Stimulated activated naive CD8-positive, alpha-beta T cell treated with anti-CD3 and anti-CD28 coated beads, Interleukin-15, Interleukin-2, amounts not matched to agents 100 ng/mL and 50 ng/mL, for 24 hours (primary cell): ENCODE results near the gene KDM4F.
"Not testable (repeated sequence)": the region's sequence is repeated elsewhere in the genome, so short reads cannot be mapped to it uniquely, and the experiment has no call there.

ENCODE experiments used
- H3K27ac Mint-ChIP-seq: one replicate; pipeline ENCODE4 v1.8.0; 2021; ENCODE audit warnings: mild to moderate bottlenecking, mixed read lengths
- H3K27me3 Mint-ChIP-seq: one replicate; pipeline ENCODE4 v1.8.0; 2021; ENCODE audit warnings: mixed read lengths
- H3K36me3 Mint-ChIP-seq: one replicate; pipeline ENCODE4 v1.8.0; 2021; ENCODE audit warnings: low read depth, mixed read lengths
- H3K4me1 Mint-ChIP-seq: one replicate; pipeline ENCODE4 v1.8.0; 2021; ENCODE audit warnings: low read depth, mixed read lengths
- H3K4me3 Mint-ChIP-seq: one replicate; pipeline ENCODE4 v1.8.0; 2021; ENCODE audit warnings: mild to moderate bottlenecking, mixed read lengths
- H3K9me3 Mint-ChIP-seq: one replicate; pipeline ENCODE4 v1.8.0; 2021; ENCODE audit warnings: mixed read lengths

KDM4F gene

DNA sequence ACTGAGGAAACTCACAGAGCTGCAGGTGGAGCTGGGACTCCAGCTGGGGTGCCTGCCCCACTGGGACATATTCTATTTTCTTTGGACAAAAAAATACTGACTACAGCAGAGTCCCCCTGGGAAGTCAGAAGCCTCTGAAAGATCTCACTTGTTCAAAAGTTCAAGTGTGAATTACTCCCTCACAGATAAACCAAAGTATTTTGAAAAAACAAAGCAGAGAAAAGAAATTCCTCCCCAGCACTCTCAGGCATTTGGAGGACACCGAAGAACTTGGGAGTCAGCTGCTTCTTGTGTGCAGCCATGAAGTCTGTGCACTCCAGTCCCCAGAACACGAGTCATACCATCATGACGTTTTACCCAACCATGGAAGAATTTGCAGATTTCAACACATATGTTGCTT lies at the start of gene KDM4F:
KDM4F (plus strand) TSS at position 301 of the 400 bp plus-strand sequence.
- not testable (repeated sequence) for H3K4me1 Mint-ChIP-seq, H3K9me3 Mint-ChIP-seq, H3K4me3 Mint-ChIP-seq, H3K27ac Mint-ChIP-seq, H3K36me3 Mint-ChIP-seq
- peaks cover 45% of the 10 kb centered on the region for H3K27me3 Mint-ChIP-seq

DNA sequence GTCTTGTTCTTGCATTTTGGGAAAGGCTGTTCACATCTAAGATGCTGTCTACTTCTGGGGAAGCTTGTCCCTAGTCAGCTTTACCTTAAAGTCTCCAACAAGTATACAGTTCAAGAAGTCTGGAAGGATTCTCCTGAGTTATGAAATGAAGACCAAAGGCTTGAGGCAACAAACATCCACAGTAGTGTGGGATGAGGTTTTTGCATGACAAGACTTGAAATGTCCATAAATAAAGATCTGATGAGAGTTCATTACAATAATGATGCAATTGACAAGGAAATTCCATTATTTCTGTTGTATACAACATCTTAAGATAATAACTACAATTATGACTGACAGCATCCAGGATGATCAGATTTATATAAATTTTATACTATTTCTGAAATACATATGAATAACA lies 45.5 kb upstream of the KDM4F start:
- Mint-ChIP-seq H3K27ac (no peak overlapping the region), H3K27me3 (peaks cover 20% of the 10 kb centered on the region), H3K4me3 (no peak overlapping the region), H3K9me3 (no peaks in the 10 kb centered on the region), H3K4me1 (no peaks in the 10 kb centered on the region), H3K36me3 (no peaks in the 10 kb centered on the region)

DNA sequence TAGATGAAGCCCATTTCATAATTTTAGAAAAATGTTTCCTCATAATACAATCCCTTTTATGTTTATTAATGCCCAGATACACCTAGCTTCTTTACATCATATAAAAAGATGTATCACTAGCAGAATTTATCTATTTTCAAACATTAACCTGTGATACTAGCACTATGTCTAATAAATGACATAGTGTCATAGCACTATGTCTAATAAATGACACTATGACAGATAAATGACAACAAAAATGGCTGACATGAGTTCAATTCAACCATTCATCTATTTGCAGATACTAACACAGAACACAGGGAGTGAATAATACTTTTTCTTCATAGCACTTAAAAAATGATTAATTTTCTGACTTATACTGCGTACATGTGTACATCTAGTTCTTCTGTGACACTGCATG lies 43.6 kb upstream of the KDM4F start:
- Mint-ChIP-seq H3K27me3 (peaks cover 28% of the 10 kb centered on the region), H3K4me3 (no peak overlapping the region), H3K27ac (no peak overlapping the region), H3K36me3 (no peaks in the 10 kb centered on the region), H3K4me1 (no peaks in the 10 kb centered on the region), H3K9me3 (no peaks in the 10 kb centered on the region)

DNA sequence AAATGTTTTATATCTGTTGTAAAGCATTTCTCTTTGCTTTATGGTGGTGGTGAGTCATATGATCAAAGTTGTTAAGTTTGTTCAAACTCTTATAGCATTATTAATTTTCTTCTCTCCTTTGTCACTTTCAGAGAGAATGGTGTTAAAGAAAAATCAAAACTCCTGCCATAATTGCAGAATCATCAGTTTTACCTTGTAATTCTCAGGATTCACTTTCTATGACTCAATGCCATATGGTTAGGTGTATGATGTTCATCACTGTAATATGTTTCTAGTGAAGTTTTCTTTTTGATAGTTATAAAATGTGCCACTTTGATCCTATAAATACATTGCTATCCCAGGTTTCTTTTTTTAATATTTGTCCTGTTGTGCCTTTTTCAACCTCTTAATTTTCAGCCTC lies 37.8 kb upstream of the KDM4F start:
- Mint-ChIP-seq H3K4me3 (no peak overlapping the region), H3K27ac (no peak overlapping the region), H3K4me1 (no peaks in the 10 kb centered on the region), H3K36me3 (no peaks in the 10 kb centered on the region), H3K9me3 (no peaks in the 10 kb centered on the region), H3K27me3 (peaks cover 24% of the 10 kb centered on the region)

DNA sequence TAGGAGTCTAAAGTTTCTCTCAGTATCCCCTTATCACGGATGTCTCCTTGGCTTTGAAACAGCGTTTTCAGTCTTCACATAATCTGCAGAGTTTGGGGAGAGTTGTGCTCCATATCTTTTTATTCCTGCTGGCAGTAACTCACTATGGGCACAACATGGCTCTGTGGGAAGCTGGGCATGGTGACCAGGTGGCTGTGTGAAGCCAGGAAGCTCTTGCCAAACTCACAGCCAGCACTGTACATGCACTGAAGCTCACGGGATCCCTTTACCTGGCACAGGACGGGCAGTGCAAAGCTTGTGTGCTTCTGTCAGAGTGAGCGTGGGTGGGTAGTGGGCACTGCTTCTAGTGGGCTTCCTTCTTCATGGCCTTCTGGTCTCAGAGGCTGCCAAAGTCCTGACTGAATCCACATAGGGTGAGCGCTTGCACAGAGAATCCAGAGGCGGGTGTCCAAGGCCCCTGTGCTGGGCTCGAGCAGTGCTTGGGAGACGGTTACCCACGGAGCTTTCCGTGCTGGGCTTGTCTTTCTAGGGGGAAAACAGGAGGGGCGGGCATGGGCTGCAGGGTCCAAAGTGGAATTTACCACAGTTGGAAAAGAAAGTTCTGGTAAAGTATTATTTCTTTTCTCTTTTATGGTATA lies 34.9 kb upstream of the KDM4F start:
- no peak overlapping the region for H3K4me3 Mint-ChIP-seq
- no peaks in the 10 kb centered on the region for H3K4me1 Mint-ChIP-seq
- no peaks in the 10 kb centered on the region for H3K36me3 Mint-ChIP-seq
- no peaks in the 10 kb centered on the region for H3K9me3 Mint-ChIP-seq
- peaks cover 14% of the 10 kb centered on the region for H3K27me3 Mint-ChIP-seq
- H3K27ac Mint-ChIP-seq, result no peak overlapping the region

DNA sequence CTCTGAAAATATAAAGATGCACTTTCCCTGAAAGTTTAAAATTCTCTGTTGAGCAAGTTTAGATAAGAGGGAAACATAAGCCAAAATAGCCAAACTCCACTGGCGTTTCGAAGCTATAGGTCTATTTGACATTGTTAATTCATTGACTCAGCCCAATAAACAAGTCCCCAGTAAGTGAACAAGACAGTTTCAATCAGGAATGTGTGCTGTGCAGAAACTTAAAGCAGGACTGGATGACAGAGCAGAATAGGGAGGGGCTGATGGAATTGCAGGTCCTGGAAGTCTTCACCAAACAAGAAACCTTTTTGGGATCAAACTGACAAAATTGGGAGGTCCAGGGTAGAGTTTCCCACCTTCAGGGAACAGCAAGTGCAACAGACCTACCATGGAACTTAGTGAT lies 33.1 kb upstream of the KDM4F start:
- H3K27ac Mint-ChIP-seq, result no peak overlapping the region
- no peaks in the 10 kb centered on the region for H3K4me1 Mint-ChIP-seq
- H3K27me3 Mint-ChIP-seq, result peaks cover 6% of the 10 kb centered on the region
- H3K36me3 Mint-ChIP-seq, result no peaks in the 10 kb centered on the region
- no peak overlapping the region for H3K4me3 Mint-ChIP-seq
- H3K9me3 Mint-ChIP-seq, result no peaks in the 10 kb centered on the region

DNA sequence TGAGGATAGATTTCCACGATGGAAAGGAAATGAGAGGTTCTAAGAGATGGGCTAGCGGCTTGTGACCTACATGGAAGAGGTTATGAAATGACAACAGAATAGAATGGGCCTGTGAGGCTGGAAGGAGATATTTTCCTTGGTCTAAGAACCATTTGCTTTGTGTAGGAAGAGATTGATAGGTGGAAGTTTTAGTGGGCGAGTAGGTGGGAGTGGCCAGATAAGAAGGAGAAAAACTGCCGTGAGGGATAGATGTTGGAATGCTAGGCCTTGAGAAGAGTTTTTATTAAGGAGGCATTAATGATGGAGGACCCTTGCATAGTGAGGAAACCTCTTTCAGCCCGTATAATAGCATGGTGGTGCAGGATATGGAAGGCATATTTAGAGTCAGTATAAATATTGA lies 27.8 kb upstream of the KDM4F start:
- not testable (repeated sequence) for H3K9me3 Mint-ChIP-seq, H3K36me3 Mint-ChIP-seq, H3K4me1 Mint-ChIP-seq, H3K27ac Mint-ChIP-seq, H3K27me3 Mint-ChIP-seq, H3K4me3 Mint-ChIP-seq

DNA sequence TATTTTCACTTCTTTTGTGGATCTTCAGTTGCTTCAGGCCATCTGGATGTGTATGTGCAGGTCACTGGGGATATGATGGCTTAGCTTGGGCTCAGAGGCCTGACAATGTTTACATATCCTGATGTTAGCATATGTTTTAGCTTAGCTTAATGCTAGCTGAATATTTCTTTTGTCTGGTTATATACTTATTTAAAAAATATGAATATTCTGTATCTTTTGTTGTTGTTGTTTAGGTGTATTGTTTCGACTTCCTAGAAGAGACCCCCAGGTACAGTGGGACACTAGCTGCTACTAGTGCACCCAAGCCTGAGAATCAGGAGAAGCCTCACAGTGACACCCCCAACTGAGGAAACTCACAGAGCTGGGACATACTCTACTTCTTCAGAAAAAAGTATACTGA lies 24.3 kb upstream of the KDM4F start, which contains the start of gene KDM4E:
KDM4E (plus strand) TSS at position 301 of the 400 bp plus-strand sequence. CDS start 300 bp downstream, outside the sequence.
- Mint-ChIP-seq H3K4me1 (no peaks in the 10 kb centered on the region), H3K4me3 (no peak within 1 kb of the TSS), H3K9me3 (no peaks in the 10 kb centered on the region), H3K36me3 (no peaks in the 10 kb centered on the region), H3K27ac (no peak within 1 kb of the TSS), H3K27me3 (no peaks in the 10 kb centered on the region)

DNA sequence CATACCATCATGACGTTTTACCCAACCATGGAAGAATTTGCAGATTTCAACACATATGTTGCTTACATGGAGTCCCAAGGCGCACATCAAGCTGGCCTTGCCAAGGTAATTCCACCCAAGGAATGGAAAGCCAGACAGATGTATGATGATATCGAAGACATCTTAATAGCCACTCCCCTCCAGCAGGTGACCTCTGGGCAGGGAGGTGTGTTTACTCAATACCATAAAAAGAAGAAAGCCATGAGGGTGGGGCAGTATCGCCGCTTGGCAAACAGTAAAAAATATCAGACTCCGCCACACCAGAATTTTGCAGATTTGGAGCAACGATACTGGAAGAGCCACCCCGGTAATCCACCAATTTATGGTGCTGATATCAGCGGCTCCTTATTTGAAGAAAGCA lies 23.6 kb upstream of the KDM4F start:
- H3K27me3 Mint-ChIP-seq, H3K9me3 Mint-ChIP-seq, H3K27ac Mint-ChIP-seq, H3K4me1 Mint-ChIP-seq, H3K4me3 Mint-ChIP-seq, H3K36me3 Mint-ChIP-seq: not testable (repeated sequence)

DNA sequence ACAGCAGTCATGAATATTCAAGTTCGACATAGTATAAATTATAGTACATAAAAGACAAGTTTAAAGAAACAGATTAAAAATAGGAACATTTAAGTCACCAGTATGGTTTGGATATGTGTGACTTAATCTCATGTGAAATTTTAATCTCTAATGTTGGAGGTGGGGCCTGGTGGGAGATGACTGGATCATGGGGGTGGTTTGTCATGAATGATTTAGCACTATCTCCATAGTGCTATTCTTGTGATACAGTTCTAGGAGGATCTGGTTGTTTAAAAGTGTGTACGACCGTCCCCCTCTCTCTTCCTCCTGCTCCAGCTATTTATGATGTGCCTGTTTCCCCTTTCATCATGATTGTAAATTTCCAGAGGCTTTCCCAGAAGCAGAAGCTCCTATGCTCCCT lies 20.9 kb upstream of the KDM4F start:
- no peaks in the 10 kb centered on the region for H3K4me1 Mint-ChIP-seq
- H3K27me3 Mint-ChIP-seq, result peaks cover 5% of the 10 kb centered on the region
- H3K4me3 Mint-ChIP-seq, result no peak overlapping the region
- H3K27ac Mint-ChIP-seq, result no peak overlapping the region
- no peaks in the 10 kb centered on the region for H3K36me3 Mint-ChIP-seq
- no peaks in the 10 kb centered on the region for H3K9me3 Mint-ChIP-seq

DNA sequence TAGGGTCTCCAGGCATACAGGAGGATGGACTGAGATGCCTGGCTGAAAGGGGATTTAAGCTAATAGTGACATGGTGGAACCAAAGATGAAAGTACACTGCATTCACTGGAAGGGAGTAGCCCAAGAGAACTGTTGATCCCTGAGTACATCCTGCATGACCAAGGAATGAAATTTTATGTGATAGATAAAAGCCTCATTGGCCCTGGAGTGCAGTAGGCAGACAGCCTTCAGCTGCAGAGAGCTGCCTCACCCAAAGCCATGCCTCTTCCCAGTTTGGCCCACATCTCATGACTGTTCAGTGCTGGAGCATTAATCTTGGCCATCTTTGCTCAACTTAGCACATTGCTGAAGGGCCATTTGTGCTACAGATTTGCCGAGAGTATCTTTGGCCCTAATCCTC lies 16.2 kb upstream of the KDM4F start:
- peaks cover 25% of the 10 kb centered on the region for H3K27me3 Mint-ChIP-seq
- H3K4me3 Mint-ChIP-seq, result no peak overlapping the region
- no peak overlapping the region for H3K27ac Mint-ChIP-seq
- no peaks in the 10 kb centered on the region for H3K9me3 Mint-ChIP-seq
- no peaks in the 10 kb centered on the region for H3K4me1 Mint-ChIP-seq
- no peaks in the 10 kb centered on the region for H3K36me3 Mint-ChIP-seq

DNA sequence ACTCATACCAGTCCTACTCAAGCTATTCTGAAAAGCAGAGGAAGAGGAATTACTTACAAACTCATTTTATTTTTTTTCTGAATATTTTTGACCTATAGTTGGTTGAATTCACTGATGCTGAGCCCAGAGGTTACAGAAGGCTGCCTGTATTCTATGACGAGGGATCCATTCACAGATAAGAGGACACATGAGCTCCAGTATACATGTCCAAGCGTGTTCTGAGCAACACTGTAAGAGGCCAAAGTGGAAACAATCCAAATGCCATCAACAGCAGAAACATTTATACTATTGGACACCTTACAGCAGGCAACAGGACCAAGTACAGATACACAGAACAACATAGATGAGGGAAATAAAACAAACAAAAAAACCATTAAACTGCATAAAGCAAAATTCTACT lies 13.9 kb upstream of the KDM4F start:
- no peaks in the 10 kb centered on the region for H3K4me1 Mint-ChIP-seq
- H3K4me3 Mint-ChIP-seq, result no peak overlapping the region
- H3K9me3 Mint-ChIP-seq, result no peaks in the 10 kb centered on the region
- peaks cover 32% of the 10 kb centered on the region for H3K27me3 Mint-ChIP-seq
- no peaks in the 10 kb centered on the region for H3K36me3 Mint-ChIP-seq
- H3K27ac Mint-ChIP-seq, result no peak overlapping the region

DNA sequence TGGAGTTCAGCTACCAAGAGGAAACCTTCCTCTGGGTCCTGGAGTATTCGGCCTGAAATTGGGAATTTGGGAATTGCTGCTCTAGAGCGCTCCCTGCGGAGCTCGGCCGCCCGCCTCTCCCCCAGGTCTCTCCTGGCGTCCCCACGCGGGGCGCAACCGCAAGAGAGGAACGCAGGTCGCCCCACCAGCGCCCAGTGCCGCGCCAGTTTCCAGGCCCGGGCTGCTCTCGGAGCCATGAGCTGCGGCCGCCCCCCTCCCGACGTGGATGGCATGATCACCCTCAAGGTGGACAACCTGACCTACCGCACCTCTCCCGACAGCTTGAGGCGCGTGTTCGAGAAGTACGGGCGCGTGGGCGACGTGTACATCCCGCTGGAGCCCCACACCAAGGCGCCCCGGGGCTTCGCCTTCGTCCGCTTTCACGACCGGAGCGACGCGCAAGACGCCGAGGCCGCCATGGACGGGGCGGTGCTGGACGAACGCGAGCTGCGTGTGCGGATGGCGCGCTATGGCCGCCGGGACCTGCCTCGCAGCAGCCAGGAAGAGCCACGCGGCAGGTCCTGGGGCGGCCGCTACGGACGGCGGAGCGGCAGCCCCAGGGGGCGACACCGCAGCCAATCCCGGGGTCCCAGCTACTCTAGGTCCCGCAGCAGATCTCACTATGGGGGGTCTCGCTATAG lies 11.7 kb upstream of the KDM4F start:
- not testable (repeated sequence) for H3K4me1 Mint-ChIP-seq, H3K4me3 Mint-ChIP-seq, H3K9me3 Mint-ChIP-seq, H3K27ac Mint-ChIP-seq, H3K36me3 Mint-ChIP-seq
- H3K27me3 Mint-ChIP-seq, result peaks cover 29% of the 10 kb centered on the region

DNA sequence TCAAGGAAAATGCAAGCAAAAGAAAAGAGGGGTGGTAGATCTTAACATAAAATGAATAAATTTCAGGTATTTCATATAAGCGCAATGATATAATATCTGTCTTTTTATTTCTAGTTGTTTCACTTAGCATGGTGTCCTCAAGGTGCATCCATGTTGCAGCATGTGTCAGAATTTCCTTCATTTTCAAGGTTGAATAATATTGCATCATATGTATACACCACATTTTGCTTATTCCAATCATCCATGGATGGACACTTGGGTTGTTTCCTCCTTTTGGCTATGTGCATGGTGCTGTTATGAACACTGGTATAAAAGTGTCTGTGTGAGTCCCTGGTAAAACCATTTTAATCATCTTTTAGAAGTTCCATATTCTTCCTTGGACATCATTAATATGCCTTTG lies 7.0 kb upstream of the KDM4F start:
- no peaks in the 10 kb centered on the region for H3K9me3 Mint-ChIP-seq
- no peak overlapping the region for H3K27ac Mint-ChIP-seq
- no peaks in the 10 kb centered on the region for H3K4me1 Mint-ChIP-seq
- H3K36me3 Mint-ChIP-seq, result no peaks in the 10 kb centered on the region
- peaks cover 34% of the 10 kb centered on the region for H3K27me3 Mint-ChIP-seq
- H3K4me3 Mint-ChIP-seq, result no peak overlapping the region

DNA sequence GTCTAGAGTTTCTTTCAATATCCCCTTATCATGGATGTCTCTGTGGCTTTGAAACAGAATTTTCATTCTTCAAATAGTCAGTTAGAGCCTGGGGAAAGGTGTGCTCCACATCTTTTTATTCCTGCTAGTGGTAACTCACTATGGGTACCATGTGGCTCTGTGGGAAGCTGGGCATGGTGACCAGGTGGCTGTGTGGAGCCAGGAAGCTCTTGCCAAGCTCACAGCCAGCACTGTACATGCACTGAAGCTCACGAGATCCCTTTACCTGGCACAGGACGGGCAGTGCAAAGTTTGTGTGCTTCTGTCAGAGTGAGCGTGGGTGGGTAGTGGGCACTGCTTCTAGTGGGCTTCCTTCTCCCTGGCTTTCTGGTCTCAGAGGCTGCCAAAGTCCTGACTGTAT lies 6.3 kb upstream of the KDM4F start:
- Mint-ChIP-seq H3K4me1 (no peaks in the 10 kb centered on the region), H3K36me3 (no peaks in the 10 kb centered on the region), H3K4me3 (no peak overlapping the region), H3K9me3 (no peaks in the 10 kb centered on the region), H3K27ac (no peak overlapping the region), H3K27me3 (peaks cover 34% of the 10 kb centered on the region)

DNA sequence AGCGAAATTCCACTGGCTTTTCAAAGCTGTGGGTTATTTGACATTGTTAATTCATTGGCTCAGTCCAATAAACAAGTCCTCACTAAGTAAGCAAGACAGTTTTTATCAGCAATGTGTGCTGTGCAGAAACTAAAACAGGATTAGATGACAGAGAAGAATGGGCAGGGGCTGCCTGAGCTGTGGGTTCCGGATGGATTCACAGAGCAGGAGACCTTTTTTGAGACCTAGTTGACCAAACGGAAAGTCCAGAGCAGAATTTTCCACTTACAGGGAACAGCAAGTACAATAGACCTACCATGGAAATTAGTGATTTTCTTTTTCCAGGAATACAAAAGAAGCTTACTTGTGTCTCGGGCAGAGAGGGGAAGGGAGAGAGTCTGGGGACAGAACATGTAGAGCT lies 5.2 kb upstream of the KDM4F start:
- peaks cover 31% of the 10 kb centered on the region for H3K27me3 Mint-ChIP-seq

More for the DNA sequence above, 5.2 kb upstream of the KDM4F start:
- Mint-ChIP-seq H3K4me1 (no peaks in the 10 kb centered on the region), H3K4me3 (no peak overlapping the region), H3K9me3 (no peaks in the 10 kb centered on the region), H3K36me3 (no peaks in the 10 kb centered on the region), H3K27ac (no peak overlapping the region)
